ENCODE results near the gene SLC38A7. TPM values are rescaled to one million over a fixed set of nuclear protein-coding genes. Genes with fewer than 3 reads are reported as not detected.

The SLC38A7 gene
- total and polyA plus RNA-seq, 2 experiments from 2014 or later: 13.9 to 27.8 TPM

GRCh38 chr16:58730724-58731370 lies 46.3 kb upstream of the SLC38A7 start:
- Histone ChIP-seq H3K4me3 (no peak overlapping the region), H3F3A (replicated peaks; ENCODE audit: low read depth) (no peaks in the 10 kb centered on the region), H3K27ac (ENCODE audit: low read depth) (peak overlapping the region; percentile 42; the same call in 1 of the 2 replicates), H3K79me2 (replicated peaks; ENCODE audit: insufficient read depth) (peaks cover 78% of the 10 kb centered on the region), H2AFZ (no peak overlapping the region), H3K27me3 (ENCODE audit: insufficient read depth) (no peaks in the 10 kb centered on the region), H3K9me2 (ENCODE audit: insufficient read depth) (no peaks in the 10 kb centered on the region), H3K4me1 (ENCODE audit: insufficient read depth) (peaks cover 13% of the 10 kb centered on the region; the same call in 1 of the 2 replicates), H3K36me3 (ENCODE audit: insufficient read depth) (no peaks in the 10 kb centered on the region), H3K4me2 (no peak overlapping the region), H4K20me1 (replicated peaks; ENCODE audit: insufficient read depth) (peaks cover 26% of the 10 kb centered on the region)
- ATAC-seq (no peak), DNase-seq (ENCODE audit: low spot score) (no peak)
- Mint-ChIP-seq H3K27ac (no peak overlapping the region), H3K36me3 (ENCODE audit: low read depth) (peaks cover 23% of the 10 kb centered on the region), H3K27me3 (ENCODE audit: insufficient read depth, low read depth, poor library complexity) (peaks cover 6% of the 10 kb centered on the region), H3K4me1 (peaks cover 12% of the 10 kb centered on the region), H3K4me3 (no peak overlapping the region), H3K9me3 (no peaks in the 10 kb centered on the region)
- no peak for TF ChIP-seq CTCF (conservative IDR thresholded peaks at IDR 0.05; ENCODE audit: low read depth in 2 of 2)
- TF ChIP-seq NANOG (IDR thresholded peaks at IDR 0.05; ENCODE audit: borderline replicate concordance): no peak
- TF ChIP-seq ETS1 (IDR thresholded peaks at IDR 0.05): no peak
- no peak for TF ChIP-seq CREB1 (CRISPR knock-in tag; IDR thresholded peaks at IDR 0.05; ENCODE audit: low read depth)
- TF ChIP-seq ZNF331 (CRISPR knock-in tag; IDR thresholded peaks at IDR 0.05; ENCODE audit: low read depth): no peak
- TF ChIP-seq ZNF114 (CRISPR knock-in tag; IDR thresholded peaks at IDR 0.05): no peak
- TF ChIP-seq JUNB (IDR thresholded peaks at IDR 0.05; ENCODE audit: unreplicated experiment): no peak
- no peak for TF ChIP-seq STAT1 (IDR thresholded peaks at IDR 0.05; ENCODE audit: unreplicated experiment)
- TF ChIP-seq POLR2AphosphoS5 (IDR thresholded peaks at IDR 0.05; ENCODE audit: low read depth): no peak
- TF ChIP-seq, protein P1, sequence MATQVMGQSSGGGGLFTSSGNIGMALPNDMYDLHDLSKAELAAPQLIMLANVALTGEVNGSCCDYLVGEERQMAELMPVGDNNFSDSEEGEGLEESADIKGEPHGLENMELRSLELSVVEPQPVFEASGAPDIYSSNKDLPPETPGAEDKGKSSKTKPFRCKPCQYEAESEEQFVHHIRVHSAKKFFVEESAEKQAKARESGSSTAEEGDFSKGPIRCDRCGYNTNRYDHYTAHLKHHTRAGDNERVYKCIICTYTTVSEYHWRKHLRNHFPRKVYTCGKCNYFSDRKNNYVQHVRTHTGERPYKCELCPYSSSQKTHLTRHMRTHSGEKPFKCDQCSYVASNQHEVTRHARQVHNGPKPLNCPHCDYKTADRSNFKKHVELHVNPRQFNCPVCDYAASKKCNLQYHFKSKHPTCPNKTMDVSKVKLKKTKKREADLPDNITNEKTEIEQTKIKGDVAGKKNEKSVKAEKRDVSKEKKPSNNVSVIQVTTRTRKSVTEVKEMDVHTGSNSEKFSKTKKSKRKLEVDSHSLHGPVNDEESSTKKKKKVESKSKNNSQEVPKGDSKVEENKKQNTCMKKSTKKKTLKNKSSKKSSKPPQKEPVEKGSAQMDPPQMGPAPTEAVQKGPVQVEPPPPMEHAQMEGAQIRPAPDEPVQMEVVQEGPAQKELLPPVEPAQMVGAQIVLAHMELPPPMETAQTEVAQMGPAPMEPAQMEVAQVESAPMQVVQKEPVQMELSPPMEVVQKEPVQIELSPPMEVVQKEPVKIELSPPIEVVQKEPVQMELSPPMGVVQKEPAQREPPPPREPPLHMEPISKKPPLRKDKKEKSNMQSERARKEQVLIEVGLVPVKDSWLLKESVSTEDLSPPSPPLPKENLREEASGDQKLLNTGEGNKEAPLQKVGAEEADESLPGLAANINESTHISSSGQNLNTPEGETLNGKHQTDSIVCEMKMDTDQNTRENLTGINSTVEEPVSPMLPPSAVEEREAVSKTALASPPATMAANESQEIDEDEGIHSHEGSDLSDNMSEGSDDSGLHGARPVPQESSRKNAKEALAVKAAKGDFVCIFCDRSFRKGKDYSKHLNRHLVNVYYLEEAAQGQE (IDR thresholded peaks at IDR 0.05; ENCODE audit: unreplicated experiment): no peak
- TF ChIP-seq EZH2 (IDR thresholded peaks at IDR 0.05; ENCODE audit: low read depth, unreplicated experiment): no peak
